Tibial nerve (tissue), 4 donors: ENCODE results near the gene PRPF40B.
A peak's percentile ranks its signal among the peaks of the same experiment; 100 is the strongest.

ENCODE experiments used
- EP300 ChIP-seq, 2 donors: sonication (generic); formaldehyde crosslinking; IDR thresholded peaks; one replicate each; pipeline ENCODE4 v1.6.1; 2017; ENCODE audit warnings: antibody characterized with exemption in 2 of 2, mild to moderate bottlenecking in 1 of 2
- POLR2A ChIP-seq, 2 donors: fragments of 450-650 bp; IDR thresholded peaks; one replicate each; pipeline ENCODE4 v1.6.1; 2017; ENCODE audit warnings: antibody characterized with exemption in 2 of 2, mild to moderate bottlenecking in 2 of 2, moderate library complexity in 2 of 2
- TF ChIP-seq, protein P1 (sequence below), 5 experiments: fragments of 200-600 bp in 3 of 5; fragments of 450-650 bp in 2 of 5; sonication (generic) in 3 of 5; IDR thresholded peaks; one replicate each; pipeline ENCODE4 v1.5.1; 2016 to 2019; ENCODE audit warnings: antibody characterized with exemption in 5 of 5, mild to moderate bottlenecking in 3 of 5, moderate library complexity in 2 of 5

DNA sequence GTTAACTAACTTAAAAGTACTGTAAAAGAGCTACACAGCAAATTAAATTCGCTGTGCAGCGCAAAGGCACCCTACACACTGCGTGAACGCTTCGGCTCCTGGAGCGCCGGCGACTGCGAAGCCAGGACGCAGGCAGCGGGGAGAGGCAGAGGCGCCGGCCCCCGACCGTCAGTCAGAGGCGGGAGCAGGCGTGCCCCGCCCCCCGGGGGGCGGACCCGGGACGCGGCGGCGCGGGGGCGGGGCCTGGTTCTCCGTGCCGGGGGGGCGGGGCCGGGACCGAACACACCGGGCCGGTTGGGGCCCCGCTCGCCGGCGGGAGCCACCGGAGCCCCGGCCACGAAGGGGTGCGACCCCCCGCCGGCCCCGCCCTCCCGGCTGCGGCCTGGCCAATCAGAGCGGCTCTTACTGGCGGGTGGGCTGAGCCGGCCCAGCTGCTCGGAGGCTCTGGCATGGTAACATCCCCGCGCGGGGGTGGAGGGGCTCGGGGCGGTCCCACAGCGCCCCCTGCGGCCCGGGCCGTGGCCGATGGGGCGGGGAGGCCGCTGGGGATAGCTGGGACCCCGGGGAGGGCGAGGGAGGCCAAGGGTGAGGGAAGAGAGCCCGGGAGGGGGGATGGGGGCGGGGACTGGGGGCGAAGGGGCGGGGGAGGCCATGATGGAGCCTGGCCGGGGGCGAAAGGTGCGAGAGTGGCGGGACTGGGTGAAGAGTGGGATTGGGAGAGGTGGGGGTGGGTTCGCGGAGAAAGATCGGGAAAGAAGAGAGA, at the start of gene PRPF40B:
- TF ChIP-seq, protein P1, sequence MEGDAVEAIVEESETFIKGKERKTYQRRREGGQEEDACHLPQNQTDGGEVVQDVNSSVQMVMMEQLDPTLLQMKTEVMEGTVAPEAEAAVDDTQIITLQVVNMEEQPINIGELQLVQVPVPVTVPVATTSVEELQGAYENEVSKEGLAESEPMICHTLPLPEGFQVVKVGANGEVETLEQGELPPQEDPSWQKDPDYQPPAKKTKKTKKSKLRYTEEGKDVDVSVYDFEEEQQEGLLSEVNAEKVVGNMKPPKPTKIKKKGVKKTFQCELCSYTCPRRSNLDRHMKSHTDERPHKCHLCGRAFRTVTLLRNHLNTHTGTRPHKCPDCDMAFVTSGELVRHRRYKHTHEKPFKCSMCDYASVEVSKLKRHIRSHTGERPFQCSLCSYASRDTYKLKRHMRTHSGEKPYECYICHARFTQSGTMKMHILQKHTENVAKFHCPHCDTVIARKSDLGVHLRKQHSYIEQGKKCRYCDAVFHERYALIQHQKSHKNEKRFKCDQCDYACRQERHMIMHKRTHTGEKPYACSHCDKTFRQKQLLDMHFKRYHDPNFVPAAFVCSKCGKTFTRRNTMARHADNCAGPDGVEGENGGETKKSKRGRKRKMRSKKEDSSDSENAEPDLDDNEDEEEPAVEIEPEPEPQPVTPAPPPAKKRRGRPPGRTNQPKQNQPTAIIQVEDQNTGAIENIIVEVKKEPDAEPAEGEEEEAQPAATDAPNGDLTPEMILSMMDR (IDR thresholded peaks at IDR 0.05), result peak in 4 of 5 experiments; percentile 44 to 58 (median 47)
- TF ChIP-seq POLR2A (IDR thresholded peaks at IDR 0.05) (peak in 1 of 2 donors; percentile 77), EP300 (IDR thresholded peaks at IDR 0.05) (peak in 1 of 2 donors; percentile 93)
